ENCODE measurements around the gene AHCY.
"Not testable (repeated sequence)": the region's sequence is repeated elsewhere in the genome, so short reads cannot be mapped to it uniquely, and the experiment has no call there.

Gene AHCY

DNA sequence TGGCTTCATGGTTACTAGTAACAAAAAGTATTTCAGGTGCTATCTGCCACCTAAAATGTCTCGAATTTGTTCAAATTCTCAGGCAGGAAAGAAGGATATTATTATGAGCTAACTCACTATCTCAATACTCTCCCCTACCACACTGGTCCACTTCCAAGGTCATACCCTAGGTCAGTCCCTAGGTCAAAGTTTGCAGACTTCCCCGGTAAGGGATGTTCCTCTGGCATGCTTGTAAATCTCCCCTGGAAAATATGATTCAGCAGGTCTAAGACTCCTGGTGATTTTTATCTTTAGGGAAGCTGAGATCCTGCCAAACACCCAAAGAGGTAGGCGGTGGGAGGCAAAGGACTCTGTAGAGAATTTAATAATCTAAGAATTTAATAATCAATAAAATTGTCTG is 6.7 kb downstream of the AHCY start:
- H3K4me3 ChIP-seq (ENCODE audit: low read depth, low read length), result no peak overlapping the region
- TF ChIP-seq, protein P1, sequence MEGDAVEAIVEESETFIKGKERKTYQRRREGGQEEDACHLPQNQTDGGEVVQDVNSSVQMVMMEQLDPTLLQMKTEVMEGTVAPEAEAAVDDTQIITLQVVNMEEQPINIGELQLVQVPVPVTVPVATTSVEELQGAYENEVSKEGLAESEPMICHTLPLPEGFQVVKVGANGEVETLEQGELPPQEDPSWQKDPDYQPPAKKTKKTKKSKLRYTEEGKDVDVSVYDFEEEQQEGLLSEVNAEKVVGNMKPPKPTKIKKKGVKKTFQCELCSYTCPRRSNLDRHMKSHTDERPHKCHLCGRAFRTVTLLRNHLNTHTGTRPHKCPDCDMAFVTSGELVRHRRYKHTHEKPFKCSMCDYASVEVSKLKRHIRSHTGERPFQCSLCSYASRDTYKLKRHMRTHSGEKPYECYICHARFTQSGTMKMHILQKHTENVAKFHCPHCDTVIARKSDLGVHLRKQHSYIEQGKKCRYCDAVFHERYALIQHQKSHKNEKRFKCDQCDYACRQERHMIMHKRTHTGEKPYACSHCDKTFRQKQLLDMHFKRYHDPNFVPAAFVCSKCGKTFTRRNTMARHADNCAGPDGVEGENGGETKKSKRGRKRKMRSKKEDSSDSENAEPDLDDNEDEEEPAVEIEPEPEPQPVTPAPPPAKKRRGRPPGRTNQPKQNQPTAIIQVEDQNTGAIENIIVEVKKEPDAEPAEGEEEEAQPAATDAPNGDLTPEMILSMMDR (IDR thresholded peaks at IDR 0.05; ENCODE audit: borderline replicate concordance, insufficient read depth, low read depth, low read length), result no peak

DNA sequence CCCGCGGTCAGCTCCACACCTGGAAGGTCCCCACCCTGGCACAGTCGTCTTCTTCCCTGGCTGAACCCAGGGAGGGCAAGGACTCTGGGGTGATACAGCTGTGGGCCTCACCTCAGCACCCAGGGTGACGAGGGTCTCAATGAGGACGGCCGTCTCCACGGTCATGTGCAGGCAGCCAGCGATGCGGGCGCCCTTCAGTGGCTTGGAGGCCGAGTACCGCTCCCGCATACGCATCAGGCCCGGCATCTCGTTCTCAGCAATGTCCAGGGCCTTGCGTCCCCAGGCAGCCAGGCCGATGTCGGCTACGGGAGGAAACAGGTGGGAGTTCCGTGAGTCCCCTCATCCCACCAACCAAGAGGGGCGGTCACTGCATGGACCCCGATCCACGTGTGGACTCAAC is 7.9 kb downstream of the AHCY start:
- TF ChIP-seq, protein P1 (IDR thresholded peaks at IDR 0.05; ENCODE audit: borderline replicate concordance, insufficient read depth, low read depth, low read length), result no peak
- H3K4me3 ChIP-seq (ENCODE audit: low read depth, low read length), result no peak overlapping the region

DNA sequence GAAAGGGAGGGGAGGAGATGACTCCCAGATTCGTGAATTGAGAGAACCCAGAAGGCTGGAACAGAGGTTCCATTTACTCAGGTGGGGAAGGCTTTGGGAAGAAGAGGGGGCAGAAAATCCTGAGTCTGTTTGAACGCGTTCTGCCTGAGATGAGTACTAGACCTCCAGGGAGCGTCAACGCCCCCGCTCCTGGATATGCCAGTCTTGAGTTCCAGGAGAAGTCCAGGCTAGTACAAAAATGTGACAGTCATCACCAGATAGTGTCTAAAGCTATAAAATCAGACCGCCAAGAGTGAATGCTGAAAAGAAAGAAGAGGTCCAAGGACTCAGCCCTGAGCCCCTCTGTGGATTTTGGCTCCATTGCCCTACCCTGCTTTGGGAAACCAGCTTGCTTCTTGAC is 8.6 kb downstream of the AHCY start:
- TF ChIP-seq, protein P1 (IDR thresholded peaks at IDR 0.05; ENCODE audit: borderline replicate concordance, insufficient read depth, low read depth, low read length), result no peak
- H3K4me3 ChIP-seq (ENCODE audit: low read depth, low read length), result no peak overlapping the region

DNA sequence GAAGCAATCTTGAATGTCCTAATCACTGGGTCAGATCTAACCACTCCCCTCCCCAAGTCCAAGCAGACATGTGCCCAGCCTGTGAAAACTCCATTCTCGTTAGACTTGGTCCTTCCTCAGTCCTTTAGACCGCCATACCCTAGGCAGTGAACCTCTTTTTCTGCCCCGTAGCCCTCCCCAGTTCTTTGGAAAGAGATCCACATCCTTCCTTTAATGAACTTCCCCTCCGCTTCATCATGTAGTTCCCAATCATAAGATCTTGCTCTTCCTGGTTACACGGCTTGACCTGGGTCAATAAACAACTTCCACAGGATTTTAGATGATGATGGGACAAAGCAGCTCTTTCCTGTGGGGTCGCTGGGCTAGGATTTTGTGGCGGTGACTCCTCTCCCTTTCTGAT is 9.6 kb downstream of the AHCY start:
- H3K4me3 ChIP-seq (ENCODE audit: low read depth, low read length), result no peak overlapping the region
- TF ChIP-seq, protein P1 (IDR thresholded peaks at IDR 0.05; ENCODE audit: borderline replicate concordance, insufficient read depth, low read depth, low read length), result no peak

DNA sequence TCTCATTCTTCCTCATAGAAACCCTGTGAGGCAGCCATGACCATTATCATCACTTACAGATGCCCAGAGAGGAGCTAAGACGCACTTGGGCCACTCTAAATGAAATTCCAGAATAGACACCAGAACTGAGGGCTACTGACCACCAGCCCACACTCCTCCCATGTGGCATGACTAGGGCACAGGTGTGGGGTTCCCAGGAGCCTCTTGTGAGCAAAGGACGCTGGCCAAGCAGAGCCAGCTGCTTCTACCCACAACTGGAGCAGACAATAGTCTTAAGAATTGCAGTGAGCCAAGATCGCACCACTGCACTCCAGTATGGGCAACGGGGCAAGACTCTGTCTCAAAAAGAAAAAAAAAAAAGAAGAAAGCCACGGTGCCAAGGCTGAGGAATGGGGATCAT is 10.0 kb downstream of the AHCY start:
- H3K4me3 ChIP-seq (ENCODE audit: low read depth, low read length), result no peak overlapping the region
- TF ChIP-seq, protein P1 (IDR thresholded peaks at IDR 0.05; ENCODE audit: borderline replicate concordance, insufficient read depth, low read depth, low read length), result no peak

DNA sequence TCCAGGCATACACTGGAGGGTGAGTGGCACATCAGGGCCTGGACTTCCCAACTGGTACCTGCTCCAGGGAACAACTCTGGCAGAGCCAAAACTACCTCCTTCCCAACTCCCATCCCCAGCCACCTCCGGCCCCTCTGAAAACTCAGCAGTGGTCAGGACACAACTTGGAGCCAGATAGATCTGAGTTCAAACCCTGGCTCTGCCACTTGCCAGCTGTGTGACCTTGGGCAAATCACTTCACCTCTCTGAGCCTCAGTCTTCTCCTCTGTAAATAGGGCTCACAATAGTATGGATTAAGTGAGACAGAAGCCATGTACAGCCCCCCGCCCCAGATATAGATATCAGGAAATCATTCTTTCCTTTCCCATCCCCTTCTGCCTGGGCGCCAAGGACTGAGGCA is 10.7 kb downstream of the AHCY start:
- H3K4me3 ChIP-seq (ENCODE audit: low read depth, low read length), result no peak overlapping the region
- TF ChIP-seq, protein P1 (IDR thresholded peaks at IDR 0.05; ENCODE audit: borderline replicate concordance, insufficient read depth, low read depth, low read length), result no peak

DNA sequence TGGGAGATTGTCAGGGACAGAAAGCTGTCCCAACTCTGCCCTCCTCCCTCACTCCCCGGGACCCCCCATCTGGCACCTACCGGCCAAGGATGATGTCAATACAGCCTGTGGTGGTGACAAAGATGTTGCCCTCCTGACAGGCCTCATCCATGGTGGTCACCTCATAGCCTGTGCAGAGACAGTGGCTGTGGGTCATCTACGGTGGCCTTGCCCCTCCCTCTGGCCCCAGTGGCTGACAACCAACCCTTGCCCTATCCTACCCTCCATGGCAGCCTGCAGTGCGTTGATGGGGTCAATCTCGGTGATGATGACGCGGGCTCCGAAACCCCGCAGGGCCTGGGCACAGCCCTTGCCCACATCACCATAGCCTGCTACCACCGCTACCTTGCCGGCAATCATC is 12.7 kb downstream of the AHCY start:
- no peak overlapping the region for H3K4me3 ChIP-seq (ENCODE audit: low read depth, low read length)
- TF ChIP-seq, protein P1 (IDR thresholded peaks at IDR 0.05; ENCODE audit: borderline replicate concordance, insufficient read depth, low read depth, low read length), result no peak

DNA sequence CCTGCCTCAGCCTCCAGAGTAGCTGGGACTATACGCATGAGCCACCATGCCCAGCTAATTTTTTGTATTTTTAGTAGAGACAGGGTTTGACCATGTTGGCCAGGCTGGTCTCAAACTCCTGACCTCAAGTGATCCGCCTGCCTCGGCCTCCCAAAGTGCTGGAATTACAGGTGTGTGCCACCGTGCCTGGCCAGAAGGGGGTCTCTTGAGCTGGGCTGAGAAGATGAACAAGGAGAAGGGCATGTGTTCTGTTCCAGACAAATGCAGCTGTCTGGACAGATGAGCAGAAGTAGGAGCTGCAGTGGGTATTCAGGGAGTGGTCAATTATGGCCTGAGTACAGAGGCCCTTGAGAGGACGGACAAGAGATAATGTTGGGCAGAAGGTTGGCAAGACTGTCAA is 15.7 kb downstream of the AHCY start:
- not testable (repeated sequence) for H3K4me3 ChIP-seq (ENCODE audit: low read depth, low read length)

Measured in GM12875 (cell line).